GM12864 (cell line): ENCODE measurements around the gene ADAMTS2.

ENCODE experiments used
- DNase-seq: peaks from one replicate; pipeline ENCODE4 v3.0.0-alpha.2; 2011; ENCODE audit warnings: low read depth
- H3K4me3 ChIP-seq: 2 replicates; pipeline ENCODE4 v1.5.1; 2011; ENCODE audit warnings: mild to moderate bottlenecking, low read depth, low read length, control low read depth
- CTCF ChIP-seq: IDR thresholded peaks from 2 replicates; pipeline ENCODE4 v1.5.1; 2011; ENCODE audit warnings: low read depth, mild to moderate bottlenecking, moderate library complexity, low read length, control low read depth, inconsistent platforms; ENCODE audit errors: missing control alignments

Gene ADAMTS2

DNA sequence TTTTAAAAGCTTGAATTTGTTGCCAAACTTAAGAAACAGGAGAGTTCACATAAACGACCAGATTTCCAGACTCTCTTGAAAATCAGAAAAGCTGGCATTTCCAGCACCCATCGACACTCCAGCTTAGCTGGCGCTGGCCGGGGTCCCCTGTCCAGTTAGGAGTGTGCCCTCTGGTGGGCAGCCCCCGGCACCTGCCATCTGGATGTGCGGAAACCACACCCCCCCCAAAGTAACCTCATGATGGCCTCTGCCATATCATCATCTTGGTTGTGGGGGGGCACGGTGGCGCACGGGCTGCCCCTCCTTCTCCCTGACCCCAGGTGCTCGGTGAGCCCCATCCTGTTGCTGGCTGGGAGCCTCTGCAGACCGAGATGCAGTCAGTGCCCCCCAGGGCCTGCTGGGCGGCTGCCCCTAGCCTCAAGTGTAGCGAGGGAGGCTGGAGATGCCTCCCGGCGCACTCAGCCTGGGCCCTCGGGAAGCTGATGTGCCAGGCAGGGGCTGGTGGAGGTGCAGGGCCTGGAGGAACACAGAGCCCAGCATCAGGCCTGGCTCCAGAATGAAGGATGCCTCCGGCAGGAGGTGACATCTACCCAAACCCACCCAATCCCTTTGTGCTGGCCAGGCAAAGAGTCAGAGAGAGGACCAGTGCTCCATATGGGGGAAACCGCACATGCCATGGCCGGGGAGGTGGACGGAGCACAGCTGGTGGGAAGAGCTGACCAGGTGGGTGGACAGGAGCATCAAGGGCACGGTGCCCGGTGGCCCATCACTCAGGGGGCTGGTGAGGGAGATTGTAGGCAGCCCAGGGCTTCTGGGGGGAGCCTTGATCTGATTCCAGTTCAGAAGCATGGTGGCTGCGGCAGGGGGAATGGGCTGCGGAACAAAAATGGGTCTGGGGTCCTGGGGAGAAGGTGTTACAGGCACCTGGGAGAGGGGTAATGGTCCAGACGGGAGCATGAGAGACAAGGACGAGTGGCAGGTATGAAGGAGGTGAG lies 70.6 kb downstream of the ADAMTS2 start:
- DNase-seq = no peak
- no peak for TF ChIP-seq CTCF
- H3K4me3 ChIP-seq = no peak overlapping the region

GRCh38 chr5:179273441-179274145 lies 71.7 kb downstream of the ADAMTS2 start:
- TF ChIP-seq CTCF = no peak
- no peak for DNase-seq
- H3K4me3 ChIP-seq = no peak overlapping the region

DNA sequence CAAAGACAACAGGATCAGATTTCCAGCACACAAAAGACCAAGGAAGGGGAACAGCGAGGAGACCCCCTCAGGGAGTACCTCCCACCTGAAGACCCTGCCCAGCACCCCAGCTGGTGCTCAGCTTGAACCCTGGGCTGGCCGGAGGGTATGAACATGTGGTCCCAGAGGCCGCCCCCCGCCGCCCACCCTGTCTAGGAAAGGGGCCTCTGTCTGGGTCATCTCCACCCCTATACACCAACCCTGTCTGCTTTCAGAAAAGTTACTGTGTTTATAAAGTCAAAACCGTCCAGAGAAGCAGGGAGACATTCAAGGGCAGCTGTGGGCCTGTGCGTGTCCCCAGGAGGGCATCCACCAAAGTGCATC lies 72.2 kb downstream of the ADAMTS2 start:
- H3K4me3 ChIP-seq = no peak overlapping the region
- TF ChIP-seq CTCF = no peak
- DNase-seq = no peak

DNA sequence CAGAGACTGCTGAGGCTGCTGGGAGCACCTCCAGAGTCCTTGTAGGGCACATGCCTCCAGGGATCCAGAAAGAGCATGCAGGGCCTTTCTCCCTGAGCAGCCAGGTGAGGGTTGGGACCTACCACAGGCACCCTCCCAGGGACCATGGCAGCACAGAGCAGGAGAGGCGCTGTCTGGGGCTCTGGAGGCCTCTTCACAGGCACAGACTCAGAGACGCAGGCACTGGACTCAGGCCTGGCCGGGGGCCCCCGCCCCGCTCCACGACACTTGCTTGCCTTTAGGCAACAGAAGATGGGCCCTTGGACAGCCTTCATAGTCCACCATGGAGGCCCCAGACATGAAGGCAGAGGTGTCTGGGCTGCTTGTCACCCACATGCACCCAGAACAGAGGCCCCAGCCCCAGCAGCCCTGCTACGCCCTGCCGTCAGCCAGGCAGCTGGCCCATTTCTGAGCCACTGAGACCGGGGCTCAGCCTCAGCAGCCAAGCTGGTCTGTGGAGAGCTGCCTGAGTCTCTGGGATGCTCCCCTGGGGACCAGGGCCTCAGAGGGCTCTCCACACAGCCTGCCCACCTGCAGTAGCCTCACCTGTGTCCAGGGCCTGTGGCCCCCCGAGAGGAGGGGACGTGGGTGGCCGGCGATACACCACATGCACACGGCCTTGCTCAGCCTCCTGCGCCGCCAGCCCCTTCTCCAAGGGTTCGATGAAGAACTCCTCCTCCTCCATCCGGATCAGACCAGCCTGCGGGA lies 72.8 kb downstream of the ADAMTS2 start:
- H3K4me3 ChIP-seq = no peak overlapping the region
- no peak for TF ChIP-seq CTCF
- no peak for DNase-seq

DNA sequence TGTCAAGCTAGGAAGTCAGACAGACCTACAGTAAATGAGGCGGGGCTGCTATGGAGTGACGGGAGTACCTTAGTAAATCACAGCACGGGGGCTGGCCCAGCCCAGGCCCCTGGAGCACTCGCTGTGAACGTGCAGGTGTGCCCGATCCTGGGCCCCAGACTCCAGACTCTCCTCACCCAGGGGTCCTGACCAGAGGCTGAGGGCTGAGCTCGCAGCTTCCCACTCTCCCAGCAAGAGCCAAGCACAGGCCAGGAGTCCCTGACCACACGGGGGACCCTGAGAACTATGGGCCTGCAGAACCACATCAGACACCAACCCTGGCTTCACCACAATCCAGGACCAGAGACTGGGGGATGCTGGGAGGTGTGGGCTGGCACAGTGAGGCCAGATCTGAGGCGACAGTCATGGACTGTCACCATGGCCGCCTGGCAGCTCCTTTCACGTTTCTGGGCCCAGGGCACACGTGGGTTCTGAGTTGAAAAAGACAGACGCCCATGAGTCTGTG lies 73.4 kb downstream of the ADAMTS2 start:
- TF ChIP-seq CTCF = no peak
- no peak for DNase-seq
- no peak overlapping the region for H3K4me3 ChIP-seq

- DNase-seq = no peak
- TF ChIP-seq CTCF = no peak
These were observed 73.9 kb downstream of the ADAMTS2 start for GRCh38 chr5:179271428-179271734.

More at GRCh38 chr5:179271428-179271734, 73.9 kb downstream of the ADAMTS2 start:
- no peak overlapping the region for H3K4me3 ChIP-seq
